Measurements from ENCODE around the gene COPS9.
A peak's percentile ranks its signal among the peaks of the same experiment; 100 is the strongest.

The COPS9 gene

GRCh38 chr2:240147382-240147781, 11.3 kb upstream of the COPS9 start:
- DNase-seq: no peak

DNA sequence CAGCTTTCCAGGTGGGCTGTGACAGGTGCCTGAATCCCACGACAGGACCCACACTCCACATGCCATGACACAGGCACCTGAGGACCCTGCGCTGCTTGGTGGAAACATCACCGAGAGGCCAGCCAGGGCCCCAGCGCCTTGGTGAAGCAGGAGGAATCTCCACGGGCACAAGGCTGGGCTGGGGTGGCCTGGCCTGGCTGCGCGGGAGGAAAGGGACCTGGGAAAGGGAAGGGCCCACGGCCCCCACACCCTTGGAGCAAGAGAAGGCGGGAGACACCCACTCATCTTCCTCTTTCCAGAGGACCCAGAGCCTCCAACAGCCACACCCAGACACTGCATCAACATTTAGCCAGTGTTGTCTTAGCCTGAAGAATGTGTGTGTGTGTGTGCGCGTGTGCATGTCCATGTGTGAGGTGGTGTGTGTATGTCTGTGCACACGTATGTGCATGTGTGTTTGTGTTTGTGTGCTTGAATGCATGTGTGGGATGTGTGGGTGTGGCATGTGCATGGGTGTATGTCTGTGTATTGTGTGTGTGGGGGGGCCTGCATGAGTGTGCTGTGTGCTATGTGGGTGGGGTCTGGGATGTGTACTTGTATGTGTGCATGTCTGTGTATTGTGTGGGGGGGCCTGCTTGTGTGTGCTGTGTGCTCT, 10.6 kb upstream of the COPS9 start:
- no peak for DNase-seq

- no peak for DNase-seq
Observed at GRCh38 chr2:240146141-240146561, 10.0 kb upstream of the COPS9 start.

GRCh38 chr2:240145461-240145860, 9.4 kb upstream of the COPS9 start:
- DNase-seq: no peak

GRCh38 chr2:240144649-240145261, 8.7 kb upstream of the COPS9 start:
- no peak for DNase-seq

DNA sequence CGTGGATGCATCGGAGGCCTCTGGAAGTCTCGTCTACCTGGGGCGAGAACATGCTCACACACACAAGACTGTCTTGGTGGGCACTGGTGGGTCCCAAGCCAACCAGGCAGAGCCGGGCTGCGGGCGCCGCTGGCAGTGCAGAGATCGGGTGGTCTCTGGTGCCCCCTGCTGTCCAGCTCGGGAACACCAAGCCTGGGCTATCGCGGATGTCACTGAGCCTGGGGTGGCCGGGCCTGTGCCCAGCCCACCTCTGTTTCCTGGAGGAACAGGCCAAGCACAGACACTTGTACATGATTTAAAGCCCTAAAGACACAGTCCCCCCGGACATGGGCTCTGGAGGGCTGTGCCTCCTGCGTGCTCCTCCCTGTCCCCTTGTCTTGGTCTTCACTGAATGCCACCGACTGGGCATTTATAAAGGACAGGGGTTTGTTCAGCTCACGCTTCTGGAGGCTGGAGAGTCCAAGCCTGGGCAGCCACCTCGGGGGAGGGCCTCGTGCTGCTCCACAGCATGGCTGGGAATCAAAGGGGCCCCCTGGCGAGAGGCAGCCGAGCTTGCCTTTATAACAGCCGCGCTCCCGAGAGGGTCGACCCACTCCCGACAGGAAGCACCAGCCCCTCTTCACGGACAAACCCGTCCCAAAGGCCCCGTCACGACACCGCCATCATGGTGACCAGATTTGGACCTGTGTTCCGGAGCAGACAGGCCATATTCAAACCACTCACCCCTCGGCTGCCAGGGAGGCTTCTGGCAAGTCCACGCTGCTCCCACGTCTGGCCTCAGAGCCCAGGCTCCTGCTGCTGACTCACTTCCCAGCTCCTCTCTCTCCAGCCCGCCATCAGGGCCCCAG, 7.9 kb upstream of the COPS9 start:
- DNase-seq: peak; percentile 35

GRCh38 chr2:240143276-240143675, 7.2 kb upstream of the COPS9 start:
- no peak for DNase-seq

DNA sequence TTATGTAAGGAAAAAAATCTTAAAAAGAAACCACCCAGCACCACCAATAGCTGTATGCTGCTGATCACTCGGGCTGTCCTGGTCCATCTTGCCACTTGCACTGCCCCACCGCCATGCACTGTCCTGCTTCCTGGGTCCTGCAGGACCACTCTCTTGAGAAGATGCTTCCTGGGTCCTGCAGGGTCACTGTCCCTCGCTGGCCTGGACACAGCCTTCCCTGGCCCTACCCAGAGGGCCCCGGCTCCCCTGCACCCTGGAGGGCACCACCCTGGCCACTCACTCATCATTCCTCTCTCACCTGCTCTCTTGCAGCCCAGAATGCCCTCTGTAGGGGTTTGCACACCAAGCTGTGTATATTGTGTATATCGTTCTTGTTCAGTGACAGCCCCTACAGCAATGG, 6.8 kb upstream of the COPS9 start:
- no peak for DNase-seq

GRCh38 chr2:240142256-240142775, 6.2 kb upstream of the COPS9 start:
- no peak for DNase-seq

DNA sequence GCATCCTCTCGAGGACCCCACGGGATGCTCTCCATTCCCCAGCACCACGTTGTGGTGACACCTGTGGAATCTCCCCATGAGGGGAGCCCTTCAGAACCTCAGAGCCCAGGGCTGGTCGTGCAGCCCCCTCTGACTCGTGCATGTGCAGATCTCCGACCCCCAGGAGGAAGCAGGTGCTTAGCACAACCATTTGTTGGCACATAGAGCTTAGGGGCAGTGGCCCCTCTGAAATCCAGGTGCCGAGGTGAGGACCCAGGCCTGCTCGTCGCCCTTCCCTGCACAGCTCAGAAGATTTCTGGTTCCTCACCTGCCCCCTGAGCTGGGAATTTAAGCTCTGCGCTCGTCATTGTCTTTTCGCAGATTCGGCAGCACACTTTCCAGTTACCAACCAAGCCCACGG, 5.6 kb upstream of the COPS9 start:
- no peak for DNase-seq

DNA sequence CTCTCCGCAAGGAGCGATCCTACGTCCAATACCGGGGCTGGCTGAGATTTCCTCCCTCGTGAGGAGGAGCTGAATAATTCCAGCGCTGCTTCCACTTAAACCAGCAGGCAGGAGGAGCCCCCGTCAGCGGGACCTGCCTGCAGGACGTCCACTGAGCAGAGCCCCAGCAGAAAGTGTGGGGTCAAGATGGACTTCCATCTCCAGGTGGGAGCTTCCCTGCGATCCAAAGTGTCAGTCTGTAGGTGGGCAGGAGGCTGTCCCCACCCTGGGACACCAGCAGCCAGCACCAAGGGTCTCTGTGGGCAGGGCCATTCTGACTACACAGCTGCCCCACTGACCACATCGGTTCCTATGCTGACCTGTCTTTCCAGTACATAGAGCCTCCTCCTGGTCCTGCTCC, 4.8 kb upstream of the COPS9 start:
- DNase-seq: no peak

GRCh38 chr2:240140511-240140910, 4.4 kb upstream of the COPS9 start, which contains the start of gene OTOS:
TSS of gene OTOS (minus strand) at chr2:240140658. CDS start at chr2:240140326, 332 bp downstream.
- no peak for DNase-seq

DNA sequence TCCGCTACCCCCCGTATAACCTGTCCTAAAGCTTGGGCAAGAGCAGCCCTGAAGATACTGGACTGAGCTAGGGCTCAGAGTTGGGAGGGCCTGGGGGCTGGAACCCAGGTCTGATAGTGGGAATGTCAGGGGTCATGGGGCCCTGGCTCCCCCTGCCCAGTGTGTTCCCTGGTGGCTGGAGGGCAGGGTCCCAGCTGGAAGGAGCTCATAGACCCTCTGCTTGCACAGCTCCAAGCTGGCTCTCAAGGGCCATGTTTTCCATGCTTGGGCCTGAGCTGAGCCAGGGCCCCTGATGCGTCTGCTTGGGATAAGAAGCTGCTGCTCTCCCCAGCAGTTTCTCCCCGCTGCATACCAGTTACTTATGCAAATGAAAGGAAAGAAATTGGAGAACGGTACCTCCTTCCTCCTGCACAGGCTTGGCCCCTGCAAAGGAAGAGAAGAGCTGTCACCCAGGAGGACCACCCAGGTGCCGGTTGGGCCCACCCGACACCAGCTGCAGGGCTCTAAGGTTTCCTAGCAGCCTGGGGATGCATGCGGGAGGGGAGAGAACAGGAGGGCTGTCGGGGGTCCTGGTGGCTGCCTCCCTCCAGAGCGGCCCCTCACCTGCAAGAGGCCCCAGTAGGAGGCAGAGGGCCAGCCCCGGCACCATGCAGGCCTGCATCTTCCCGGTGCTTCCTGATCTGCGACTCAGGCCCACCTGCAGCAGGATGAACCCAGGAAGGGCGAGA, 3.7 kb upstream of the COPS9 start:
- no peak for DNase-seq

GRCh38 chr2:240139011-240139441, 2.9 kb upstream of the COPS9 start:
- no peak for DNase-seq

DNA sequence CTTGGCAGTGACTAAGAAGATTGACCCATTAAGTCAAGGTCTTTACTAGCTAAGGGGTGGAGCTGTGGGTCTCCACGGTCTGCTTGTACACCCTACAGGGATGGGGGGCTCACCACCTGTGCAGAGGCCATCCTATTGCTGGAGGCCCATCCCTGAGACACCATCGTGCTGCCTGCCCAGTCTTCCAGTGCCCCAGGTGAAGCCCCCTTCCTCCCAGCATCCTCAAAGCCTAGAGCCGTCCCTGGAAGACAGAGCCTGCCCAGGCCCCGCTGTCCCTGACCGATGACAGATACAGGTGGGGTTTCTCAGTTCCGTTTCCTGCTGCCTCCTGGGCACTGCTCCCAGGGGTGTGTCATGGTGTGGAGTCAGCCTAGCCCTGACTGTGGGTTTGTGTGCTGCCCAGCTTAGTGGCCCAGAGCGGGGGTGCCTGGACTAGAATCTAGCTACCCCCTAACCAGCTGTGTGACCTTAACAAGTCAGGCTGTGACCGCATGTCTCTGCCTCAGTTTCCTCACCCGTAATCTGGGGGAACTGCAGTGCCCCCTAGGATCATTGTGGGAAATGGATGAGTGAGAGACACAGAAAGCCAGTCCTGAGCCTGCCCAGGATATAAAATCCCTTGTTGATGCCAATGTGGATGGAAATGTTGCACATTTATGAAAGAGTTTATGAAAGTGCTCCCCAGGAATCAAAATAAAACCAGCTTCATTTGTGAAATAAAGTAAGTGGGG, 2.3 kb upstream of the COPS9 start:
- DNase-seq: no peak

DNA sequence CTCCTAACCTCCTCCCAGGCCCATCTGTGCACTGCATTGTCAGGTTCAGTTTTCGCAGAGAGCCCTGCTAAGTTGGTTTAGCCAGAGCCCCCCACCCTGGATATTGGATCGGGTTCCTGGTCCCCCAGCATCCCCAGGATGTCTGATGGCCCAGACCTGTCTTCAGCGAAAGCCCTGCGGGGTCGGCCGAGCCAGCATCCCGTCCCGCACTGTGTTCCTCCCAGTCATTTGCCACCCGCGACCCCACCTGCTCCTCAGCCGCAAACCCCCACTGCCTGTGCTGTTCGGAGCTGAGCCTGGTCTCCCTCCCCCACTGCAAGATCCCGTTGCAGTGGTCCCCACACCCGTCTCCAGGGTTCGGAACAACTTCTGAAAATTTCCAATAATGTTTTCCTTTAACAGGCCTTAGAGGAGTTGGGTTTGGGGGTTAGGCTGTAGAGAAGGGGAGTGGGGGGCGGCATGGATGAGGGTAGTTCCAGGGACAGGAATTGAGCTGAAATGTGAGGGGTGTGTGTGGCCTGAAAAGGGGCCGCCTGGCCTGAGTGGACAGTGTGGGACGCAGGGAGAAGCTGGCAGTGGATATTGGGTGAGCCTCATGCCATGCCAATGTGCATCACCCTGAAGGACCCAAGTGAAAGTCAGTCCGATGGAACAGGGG, 1.6 kb upstream of the COPS9 start:
- no peak for DNase-seq

- DNase-seq: no peak
Observed at GRCh38 chr2:240136671-240137292, 677 bp upstream of the COPS9 start.

- DNase-seq: no peak
Observed at GRCh38 chr2:240135706-240136012, 446 bp downstream of the COPS9 start.

DNA sequence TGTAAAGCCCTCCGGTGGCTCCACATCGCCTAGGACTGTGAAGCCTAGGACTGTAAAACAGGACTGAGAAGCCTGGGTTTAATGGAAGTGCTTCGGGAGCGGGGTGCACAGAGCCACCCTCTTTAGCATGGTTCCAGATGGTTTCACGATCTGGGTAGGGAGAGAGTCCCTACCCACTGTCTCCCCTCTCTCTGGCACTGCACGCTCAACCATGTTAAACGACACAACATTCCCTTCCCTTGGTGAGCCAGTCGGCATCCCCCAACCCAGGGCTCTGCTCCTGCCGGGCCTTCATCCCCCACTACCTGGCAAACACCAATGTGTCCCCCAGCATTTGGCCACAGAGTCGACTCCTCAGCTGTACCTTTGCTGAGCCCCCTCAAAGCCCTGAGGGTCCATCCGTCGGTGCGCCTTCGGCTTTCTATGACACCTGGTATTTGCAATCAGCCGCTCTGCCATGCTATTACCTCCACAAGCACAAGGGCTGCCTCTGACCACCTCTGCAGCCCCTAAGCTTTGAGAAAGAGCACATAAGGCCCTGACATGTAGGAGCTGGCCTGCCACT, 1.1 kb downstream of the COPS9 start:
- DNase-seq: no peak

DNA sequence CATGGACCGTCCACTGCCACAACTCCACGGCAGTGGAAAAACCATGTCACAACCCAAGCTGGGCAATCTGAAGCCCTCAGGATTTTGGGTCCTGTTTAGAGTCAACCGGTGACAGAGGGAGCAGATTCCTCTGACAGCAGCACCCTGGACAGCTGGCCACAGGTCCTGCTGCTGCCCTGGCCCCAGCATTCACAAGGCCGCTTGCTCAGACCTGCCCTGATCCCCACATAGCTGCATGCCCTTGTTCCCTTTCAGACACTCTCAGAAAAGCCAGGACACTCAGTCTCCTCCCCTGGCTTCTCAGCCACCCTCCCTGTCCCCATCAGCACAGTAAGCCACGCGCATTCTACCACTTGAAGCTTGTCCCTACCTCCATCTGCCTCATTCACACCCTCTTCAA, 1.6 kb downstream of the COPS9 start:
- DNase-seq: no peak

GRCh38 chr2:240133401-240133800, 2.7 kb downstream of the COPS9 start:
- DNase-seq: no peak
